Activated T-helper 9 cell treated with anti-CD3 and anti-CD28 coated beads, Interleukin-2, amount 50 U/mL, for 16 hours (primary cell): ENCODE data around the gene BTBD17.
"Not testable (repeated sequence)": the region's sequence is repeated elsewhere in the genome, so short reads cannot be mapped to it uniquely, and the experiment has no call there.

Source experiments
- DNase-seq: peaks from one replicate; pipeline ENCODE4 v3.0.0-alpha.2; 2020; ENCODE audit warnings: low read depth

BTBD17 gene

DNA sequence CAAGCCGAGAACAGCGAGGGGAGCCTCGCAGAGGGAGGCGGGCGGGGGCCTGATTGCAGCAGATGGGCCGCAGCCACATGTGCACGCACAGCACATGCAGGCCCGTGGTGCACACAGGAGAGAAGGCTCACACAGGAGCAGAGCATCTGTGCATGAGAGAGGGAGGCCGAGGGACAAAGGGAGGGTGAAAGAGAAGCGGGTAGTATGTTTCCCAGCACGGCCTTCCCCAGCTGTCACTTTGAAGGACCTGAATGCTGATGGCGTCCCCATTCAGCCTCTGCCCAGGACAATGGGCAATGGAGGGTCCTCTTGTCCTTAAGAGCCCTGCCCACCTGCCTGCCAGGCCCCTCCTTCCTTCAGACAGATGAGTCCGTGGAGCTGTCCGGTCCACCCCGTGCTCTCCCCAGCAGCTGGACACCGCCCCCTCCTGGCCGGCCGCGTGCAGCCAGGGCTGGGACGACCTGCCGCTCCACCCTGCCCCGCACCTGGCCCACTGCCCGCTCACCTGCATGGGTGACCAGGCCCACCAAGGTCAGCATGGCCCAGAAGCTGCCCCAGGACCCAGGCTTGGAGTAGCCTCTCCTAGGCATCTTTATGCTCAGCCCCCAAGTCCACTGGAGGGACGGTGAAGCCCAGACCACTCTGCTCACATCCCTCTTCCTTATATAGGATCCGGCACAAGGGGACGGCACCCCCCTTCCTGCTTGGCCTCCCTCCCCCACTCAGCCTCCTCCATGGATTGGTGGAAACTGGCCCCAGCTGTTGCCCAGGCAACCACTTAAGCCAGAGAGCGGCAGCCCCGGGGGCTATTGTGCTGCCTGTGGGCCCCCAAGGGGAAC is at the start of gene BTBD17:
Gene BTBD17, minus strand, starts transcription at position 639 of the 839 bp plus-strand sequence. Its CDS starts 49 bp downstream, at position 590.
- DNase-seq, result peak; percentile 14

- DNase-seq, result no peak
Observed at GRCh38 chr17:74410001-74410443, 48.4 kb upstream of the BTBD17 start.

DNA sequence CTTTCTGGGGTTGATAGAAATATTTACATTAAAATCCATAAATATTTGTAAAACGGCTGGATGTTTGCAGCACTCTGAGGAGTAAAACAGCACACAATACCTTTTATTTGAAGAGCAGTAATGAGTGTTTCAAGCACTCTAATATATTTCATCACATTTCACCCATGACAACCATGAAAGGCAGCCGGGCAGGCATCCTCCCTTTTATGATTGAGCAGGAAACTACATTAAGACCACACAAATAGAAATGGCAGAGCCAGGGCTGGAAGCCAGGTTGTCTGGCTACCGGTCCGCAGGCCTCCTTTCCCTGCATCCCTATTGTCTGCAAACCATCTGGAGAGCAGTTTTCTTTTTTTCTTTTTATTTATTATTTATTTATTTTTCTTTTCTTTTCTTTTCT is 47.1 kb upstream of the BTBD17 start:
- no peak for DNase-seq

GRCh38 chr17:74408262-74408661 is 46.6 kb upstream of the BTBD17 start:
- DNase-seq, result no peak

DNA sequence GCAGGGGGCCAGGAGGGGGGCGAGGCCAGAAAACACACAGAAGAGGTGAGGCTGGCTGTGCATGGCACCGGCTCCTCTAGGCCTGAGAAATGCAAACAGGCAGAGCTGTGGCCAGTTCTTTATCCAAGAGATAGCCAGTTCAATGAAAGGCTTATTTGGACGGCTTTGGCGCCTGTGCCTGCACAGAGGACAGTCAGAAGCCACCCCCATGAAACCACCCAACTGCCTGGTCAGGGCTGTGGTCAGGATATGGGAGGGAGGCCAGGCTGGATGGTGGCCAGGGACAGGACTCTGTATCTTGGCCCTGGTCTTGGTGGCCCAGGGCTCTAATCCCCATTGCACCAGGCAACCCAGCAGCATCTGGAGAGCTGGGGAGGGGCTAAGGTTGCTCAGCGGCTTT is 45.7 kb upstream of the BTBD17 start:
- no peak for DNase-seq

GRCh38 chr17:74405311-74405710 is 43.6 kb upstream of the BTBD17 start:
- DNase-seq, result not testable (repeated sequence)

DNA sequence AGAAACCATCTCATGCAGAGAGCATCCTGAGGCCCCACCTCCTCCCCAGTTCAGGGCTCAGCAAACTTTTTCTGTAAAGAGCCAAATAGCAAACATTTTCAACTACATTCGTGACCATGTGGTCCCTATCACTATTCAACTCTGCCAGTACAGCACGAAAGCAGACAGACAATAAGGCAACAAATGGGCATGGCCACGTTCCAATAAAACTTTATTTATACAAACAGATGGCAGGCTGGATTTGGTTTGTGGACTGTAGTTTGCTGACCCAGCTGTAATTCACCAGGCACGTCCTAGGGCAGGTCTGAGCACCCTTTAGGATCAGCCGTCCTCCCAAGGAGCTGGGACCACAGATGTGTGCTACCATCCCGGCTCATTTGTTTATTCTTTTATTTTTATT is 43.1 kb upstream of the BTBD17 start:
- no peak for DNase-seq

DNA sequence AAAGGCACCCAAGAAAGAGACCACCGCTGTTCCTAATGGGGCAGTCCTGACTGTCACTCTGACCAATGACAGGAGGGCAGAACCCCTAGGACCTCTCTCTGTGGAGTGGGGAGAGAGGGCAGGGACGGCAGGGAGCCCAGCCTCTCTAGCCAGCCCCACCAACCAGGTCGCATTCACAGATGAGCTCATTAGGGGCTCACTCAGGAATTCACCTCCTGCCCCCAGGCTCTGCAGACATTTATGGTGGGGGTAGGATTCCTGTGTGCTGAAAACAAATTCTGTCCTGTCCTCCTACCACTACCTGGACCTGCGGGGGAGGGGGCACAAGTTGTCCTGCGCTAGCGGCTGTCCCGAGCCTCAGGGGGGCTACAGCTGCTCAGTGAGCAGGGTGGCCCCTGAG is 42.5 kb upstream of the BTBD17 start:
- no peak for DNase-seq

GRCh38 chr17:74403512-74404137 is 42.0 kb upstream of the BTBD17 start:
- DNase-seq, result no peak

GRCh38 chr17:74402048-74402447 is 40.4 kb upstream of the BTBD17 start:
- DNase-seq, result no peak

DNA sequence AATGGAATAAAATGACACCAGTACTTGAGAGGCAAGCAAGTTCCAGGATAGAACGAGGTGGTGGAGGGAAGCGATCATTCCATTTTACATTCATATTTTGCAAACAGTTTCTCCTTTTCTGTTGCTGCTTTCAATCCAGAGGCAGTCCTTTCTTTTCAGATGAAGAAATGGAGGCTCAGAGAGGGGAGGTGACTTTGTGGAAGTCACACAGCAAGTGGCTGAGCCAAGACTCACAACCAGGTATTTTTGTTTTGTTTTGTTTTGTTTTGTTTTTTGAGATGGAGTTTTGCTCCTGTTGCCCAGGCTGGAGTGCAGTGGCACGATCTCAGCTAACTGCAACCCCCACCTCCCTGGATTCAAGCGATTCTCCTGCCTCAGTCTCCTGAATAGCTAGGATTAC is 34.9 kb upstream of the BTBD17 start:
- DNase-seq, result no peak

- no peak for DNase-seq
Observed at GRCh38 chr17:74394977-74395376, 33.3 kb upstream of the BTBD17 start.

GRCh38 chr17:74394275-74394950 is 32.7 kb upstream of the BTBD17 start:
- DNase-seq, result no peak

DNA sequence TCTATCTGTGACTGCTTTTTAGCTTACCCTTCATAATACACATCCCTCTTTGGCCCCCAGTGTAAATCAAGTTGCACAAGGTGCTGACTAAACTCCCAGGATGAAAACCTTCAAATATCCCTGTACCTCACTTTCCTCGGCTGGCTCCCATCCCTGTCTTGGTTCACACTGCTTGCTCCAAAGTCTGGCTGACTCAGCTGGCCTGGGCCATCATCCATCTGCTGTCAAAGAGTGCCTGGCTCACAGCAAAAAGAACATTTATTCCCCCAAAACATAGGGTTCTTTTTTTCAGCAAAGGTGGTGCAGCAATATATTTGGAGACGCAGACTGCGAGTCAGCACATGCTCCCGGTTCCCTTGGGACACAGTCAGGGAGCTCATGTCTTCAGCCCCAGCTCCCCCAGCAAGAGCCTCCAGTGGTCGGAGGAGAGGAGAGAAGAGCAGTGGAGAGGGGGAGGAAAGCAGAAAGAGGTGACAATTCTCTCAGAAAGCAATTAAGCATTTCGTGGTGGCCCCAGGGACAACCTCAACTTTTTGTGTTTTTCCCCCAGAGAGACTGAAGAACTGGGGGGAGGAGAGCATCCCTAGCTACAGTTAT is 31.8 kb upstream of the BTBD17 start:
- no peak for DNase-seq

DNA sequence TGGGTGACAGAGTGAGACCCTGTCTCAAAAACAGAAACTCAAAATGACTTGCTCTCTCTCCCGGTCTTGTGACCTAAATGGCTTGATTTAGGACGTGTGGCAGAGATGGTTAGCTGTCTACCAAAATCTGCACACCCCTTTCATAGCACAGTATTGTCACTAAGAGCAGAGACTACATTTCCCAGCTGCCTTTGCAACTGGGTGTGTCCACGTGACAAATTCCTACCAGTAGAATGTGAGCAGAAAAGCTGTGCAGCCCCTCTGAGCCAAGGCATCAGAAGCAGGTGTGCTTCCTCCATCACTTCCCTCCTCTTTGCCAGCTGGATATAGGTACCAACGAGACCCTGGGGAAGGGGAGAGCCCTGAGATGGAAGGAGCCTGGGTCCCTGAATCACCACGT is 31.2 kb upstream of the BTBD17 start:
- no peak for DNase-seq

DNA sequence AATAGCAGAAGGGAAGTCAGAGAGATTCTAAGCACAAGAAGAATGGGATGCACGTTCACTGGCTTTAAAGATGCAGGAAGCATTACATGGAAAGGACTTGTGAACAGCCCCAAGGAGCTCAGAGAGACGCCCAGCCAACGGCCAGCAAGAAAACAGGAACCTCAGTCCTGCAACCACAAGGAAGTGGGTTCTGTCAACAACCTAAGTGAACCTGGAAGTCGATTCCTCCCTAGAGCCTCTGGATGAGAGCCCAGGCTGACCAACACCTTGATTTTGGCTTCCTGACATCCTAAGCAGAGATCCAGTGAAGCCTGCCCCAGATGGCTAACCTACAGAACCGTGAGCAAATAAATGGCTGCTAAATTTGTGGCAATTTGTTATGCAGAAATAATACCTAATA is 30.1 kb upstream of the BTBD17 start:
- no peak for DNase-seq

GRCh38 chr17:74390680-74391653 is 29.3 kb upstream of the BTBD17 start:
- DNase-seq, result no peak

DNA sequence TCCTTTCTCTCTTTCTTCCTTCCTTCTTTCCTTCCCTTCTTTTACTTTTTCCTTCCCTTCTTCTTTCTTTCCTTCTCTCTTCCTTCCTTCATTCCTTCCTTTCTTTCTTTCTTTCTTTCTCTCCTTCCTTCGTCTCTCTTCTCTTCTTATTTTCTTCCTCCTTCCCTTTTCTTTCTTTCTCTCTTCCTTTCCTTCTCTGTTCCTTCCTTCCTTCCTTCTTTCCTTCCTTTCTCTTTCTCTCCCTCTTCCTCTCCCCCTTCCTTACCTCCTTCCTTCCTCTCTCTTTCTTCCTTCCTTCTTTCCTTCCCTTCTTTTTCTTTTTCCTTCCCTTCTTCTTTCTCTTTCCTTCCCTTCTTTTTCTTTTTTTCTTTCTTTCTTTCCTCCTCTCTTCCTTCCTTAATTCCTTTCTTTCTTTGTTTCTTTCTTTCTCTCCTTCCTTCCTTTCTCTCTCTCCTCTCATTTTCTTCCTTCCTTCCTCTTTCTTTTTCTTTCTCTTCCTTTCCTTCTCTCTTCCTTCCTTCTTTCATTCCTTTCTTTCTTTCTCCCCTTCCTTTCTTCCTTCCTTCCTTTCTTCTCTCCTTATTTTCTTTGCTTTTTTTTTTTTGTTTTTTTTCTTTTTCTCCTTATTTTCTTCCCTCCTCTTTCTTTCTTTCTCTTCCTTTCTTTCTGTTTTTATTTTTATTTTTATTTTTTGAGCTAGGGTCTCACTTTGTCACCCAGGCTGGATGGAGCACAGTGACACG is 28.4 kb upstream of the BTBD17 start:
- no peak for DNase-seq

DNA sequence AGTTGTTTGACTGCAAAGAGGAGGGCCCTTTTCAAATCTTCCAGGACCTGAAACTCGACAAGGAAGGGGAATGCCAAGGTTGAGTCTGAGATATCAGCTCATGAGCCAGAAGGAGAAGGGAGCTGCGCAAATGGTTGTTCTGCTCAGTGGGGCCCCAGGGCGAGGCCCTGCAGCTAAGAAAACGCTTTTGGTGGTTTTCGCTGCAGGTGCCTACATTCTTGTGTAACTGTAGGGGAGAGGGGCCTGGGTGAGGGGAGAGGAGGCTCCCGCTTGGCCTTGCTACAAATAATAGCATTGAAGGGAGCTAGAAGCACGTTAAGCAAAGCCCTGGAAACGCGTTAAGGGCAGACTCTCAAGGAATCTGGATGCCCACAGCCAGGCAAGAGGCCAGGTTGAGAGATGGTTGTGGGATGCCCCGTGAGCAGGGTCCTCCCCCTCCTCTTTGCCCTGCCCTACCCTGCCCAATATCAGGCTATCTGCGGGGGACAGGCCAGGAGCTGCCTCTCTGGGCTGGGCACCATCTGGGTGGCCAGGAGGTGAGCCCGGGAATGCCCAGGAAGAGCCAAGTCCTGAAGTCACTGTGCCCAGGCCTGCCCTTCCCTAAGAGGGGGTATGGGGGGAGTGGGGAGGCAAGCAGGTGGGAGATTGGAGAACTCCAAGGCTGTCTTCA is 27.6 kb upstream of the BTBD17 start:
- no peak for DNase-seq
